Right atrium auricular region (tissue), 2 donors: ENCODE data around the gene ADCY6. TPM values are rescaled to one million over a fixed set of nuclear protein-coding genes. Genes with fewer than 3 reads are reported as not detected.
A peak's percentile ranks its signal among the peaks of the same experiment; 100 is the strongest.

Experiments used
- DNase-seq: peaks from one replicate; pipeline ENCODE4 v3.0.0-alpha.2; 2019; ENCODE audit warnings: low spot score
- H3K27ac ChIP-seq, 2 donors: fragments of 200-600 bp; sonication (generic); 1 replicate in 1 of 2; 2 replicates in 1 of 2; pipeline ENCODE4 v1.5.1; 2016 to 2019
- H3K27me3 ChIP-seq, 2 donors: fragments of 200-600 bp; sonication (generic); one replicate each; pipeline versions ENCODE4 v1.5.1 to v1.6.0; 2017 to 2019
- H3K36me3 ChIP-seq: fragments of 200-600 bp; sonication (generic); one replicate; pipeline ENCODE4 v1.5.1; 2016
- H3K4me1 ChIP-seq, 2 donors: fragments of 200-600 bp; sonication (generic); one replicate each; pipeline versions ENCODE4 v1.5.1 to v1.6.0; 2017 to 2019
- H3K4me3 ChIP-seq, 2 donors: fragments of 200-600 bp; sonication (generic); 1 replicate in 1 of 2; 2 replicates in 1 of 2; pipeline ENCODE4 v1.5.1; 2017 to 2019; ENCODE audit warnings: mild to moderate bottlenecking in 1 of 2, moderate library complexity in 1 of 2
- H3K9me3 ChIP-seq, 2 donors: fragments of 200-600 bp; sonication (generic); one replicate each; pipeline ENCODE4 v1.5.1; 2019
- total RNA-seq, 2 donors: library from RNA; depleted of rRNA; stranded (reverse); fragments of >200 nt; gene quantifications; one replicate each; pipeline ENCODE4 v1.1.0, GENCODE V29; 2016
- TF ChIP-seq, protein P1 (sequence below), 2 donors: fragments of 200-600 bp; sonication (generic); IDR thresholded peaks; one replicate each; pipeline ENCODE4 v1.5.1; 2019; ENCODE audit warnings: antibody characterized with exemption in 2 of 2

ADCY6 gene
- 10 to 100 TPM; 76.4 to 81.6 TPM for total RNA-seq

DNA sequence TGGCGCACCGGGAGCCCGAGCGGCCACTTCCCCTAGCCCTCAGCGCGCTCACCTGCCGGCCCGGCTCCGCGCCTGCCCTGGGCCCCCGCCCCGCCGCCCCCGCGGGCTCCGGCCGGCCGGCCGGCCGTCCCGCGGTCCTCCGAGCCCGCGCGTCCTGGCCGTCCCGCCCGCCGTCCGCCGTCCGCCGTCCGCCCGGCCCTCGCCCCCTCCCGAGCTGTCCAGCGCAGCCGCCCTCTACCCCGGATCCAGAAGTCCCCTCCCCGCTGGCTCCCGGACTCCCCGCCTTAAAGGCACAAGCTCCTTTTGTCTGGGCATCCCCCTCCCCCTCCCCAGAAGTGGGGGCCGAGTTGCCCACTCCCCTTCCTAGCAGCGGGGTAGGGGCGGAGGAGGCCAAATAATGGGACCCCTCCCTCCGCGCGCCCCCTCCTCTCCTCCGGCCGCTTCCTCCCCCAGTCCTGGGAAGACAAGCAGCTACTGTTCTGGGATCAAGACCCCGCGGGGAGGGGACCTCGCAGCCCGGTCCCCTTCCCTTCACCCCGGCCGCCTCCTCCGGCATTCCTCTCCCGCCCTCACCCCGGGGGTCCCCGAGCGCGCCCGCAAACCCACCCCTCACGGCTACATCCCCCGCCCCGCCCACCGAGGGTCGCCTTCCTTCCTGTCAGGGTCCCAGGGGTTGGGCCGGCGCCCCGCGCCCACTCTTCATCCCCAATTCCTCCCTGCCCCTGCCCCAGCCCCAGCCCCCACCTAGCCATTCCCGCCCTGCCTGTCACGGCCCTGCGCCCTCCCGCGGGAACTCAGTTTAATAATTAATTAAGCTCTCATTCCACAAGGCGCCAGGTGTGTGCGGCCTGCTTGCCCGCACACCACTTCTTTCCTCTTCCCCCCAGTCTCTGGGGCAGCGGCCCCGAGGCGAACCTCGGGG is at the start of gene ADCY6:
ADCY6 (minus strand) TSS at position 236 of the 922 bp plus-strand sequence. CDS start 5,655 bp downstream, outside the sequence.
- TF ChIP-seq, protein P1, sequence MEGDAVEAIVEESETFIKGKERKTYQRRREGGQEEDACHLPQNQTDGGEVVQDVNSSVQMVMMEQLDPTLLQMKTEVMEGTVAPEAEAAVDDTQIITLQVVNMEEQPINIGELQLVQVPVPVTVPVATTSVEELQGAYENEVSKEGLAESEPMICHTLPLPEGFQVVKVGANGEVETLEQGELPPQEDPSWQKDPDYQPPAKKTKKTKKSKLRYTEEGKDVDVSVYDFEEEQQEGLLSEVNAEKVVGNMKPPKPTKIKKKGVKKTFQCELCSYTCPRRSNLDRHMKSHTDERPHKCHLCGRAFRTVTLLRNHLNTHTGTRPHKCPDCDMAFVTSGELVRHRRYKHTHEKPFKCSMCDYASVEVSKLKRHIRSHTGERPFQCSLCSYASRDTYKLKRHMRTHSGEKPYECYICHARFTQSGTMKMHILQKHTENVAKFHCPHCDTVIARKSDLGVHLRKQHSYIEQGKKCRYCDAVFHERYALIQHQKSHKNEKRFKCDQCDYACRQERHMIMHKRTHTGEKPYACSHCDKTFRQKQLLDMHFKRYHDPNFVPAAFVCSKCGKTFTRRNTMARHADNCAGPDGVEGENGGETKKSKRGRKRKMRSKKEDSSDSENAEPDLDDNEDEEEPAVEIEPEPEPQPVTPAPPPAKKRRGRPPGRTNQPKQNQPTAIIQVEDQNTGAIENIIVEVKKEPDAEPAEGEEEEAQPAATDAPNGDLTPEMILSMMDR (IDR thresholded peaks at IDR 0.05), result peak in 1 of 2 donors; percentile 9

DNA sequence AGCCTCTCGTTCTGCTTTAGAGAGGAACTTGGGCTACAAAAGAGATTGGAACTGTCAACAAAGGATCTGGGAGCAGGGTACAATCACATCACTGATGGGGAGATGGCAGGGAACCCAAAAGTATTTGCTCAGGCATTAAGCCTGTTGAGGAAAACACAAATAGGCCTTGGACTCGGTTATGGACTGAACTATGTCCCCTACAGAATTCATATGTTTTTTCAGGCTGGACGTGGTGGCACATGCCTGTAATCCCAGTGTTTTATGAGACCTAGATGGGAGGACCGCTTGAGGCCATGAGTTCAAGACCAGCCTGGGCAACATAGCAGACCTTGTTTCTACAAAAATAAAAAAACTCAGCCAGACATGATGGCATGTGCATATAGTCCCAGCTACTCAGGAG is 49.2 kb upstream of the ADCY6 start:
- H3K36me3 ChIP-seq, result peaks cover 79% of the 10 kb centered on the region
- no peak overlapping the region for H3K4me3 ChIP-seq
- H3K4me1 ChIP-seq, result no peaks in the 10 kb centered on the region
- no peak overlapping the region for H3K27ac ChIP-seq
- H3K9me3 ChIP-seq, result no peaks in the 10 kb centered on the region
- DNase-seq, result no peak
- no peaks in the 10 kb centered on the region for H3K27me3 ChIP-seq
- TF ChIP-seq, protein P1 (IDR thresholded peaks at IDR 0.05), result no peak

More for the DNA sequence above, at the start of gene ADCY6:
- H3K27ac ChIP-seq, result peak within 1 kb of the TSS; percentile 93 to 97
- no peaks in the 10 kb centered on the region for H3K9me3 ChIP-seq
- no peaks in the 10 kb centered on the region for H3K36me3 ChIP-seq
- H3K27me3 ChIP-seq, result no peaks in the 10 kb centered on the region
- H3K4me1 ChIP-seq, result peaks cover 0 to 46% of the 10 kb centered on the region in 2 donors
- peak; percentile 84 for DNase-seq
- peak within 1 kb of the TSS; percentile 90 to 97 for H3K4me3 ChIP-seq

DNA sequence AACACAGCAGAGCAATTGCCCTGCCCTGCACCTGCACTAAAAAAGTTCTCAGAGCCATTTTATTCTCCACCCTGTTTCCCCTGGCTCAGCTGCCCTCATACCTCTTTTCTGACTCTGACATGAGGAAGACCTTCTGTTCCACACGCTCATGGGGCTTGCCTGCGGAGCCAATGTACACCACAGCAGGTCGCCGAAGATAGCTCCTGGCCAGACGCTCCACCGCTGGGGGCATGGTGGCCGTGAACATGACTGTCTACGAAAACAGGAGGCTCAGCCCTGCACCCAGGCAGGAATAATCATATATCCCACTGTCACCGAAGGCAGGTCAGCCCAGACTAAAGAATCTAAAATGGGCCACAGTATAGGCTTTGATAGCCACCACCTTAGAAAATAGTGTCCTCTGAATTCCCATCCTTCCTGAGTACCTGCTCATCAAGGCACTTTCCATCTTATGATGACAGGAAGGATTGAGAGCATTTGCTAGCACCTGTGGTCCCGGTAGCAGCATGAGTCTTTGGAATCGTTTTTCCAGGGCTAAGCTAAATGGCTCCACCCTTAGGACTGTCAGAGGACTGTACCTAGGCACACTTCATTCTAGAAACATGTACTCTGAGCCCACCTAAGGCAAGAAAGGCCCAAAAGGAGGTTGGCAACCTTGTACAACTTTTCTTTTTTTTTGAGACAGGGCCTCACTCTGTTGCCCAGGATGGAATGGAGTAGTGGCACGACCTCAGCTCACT is 43.6 kb upstream of the ADCY6 start:
- H3K9me3 ChIP-seq, result no peaks in the 10 kb centered on the region
- H3K36me3 ChIP-seq, result peaks cover 91% of the 10 kb centered on the region
- DNase-seq, result no peak
- H3K4me1 ChIP-seq, result no peaks in the 10 kb centered on the region
- H3K27me3 ChIP-seq, result no peaks in the 10 kb centered on the region
- H3K4me3 ChIP-seq, result no peak overlapping the region
- H3K27ac ChIP-seq, result no peak overlapping the region
- TF ChIP-seq, protein P1 (IDR thresholded peaks at IDR 0.05), result no peak

DNA sequence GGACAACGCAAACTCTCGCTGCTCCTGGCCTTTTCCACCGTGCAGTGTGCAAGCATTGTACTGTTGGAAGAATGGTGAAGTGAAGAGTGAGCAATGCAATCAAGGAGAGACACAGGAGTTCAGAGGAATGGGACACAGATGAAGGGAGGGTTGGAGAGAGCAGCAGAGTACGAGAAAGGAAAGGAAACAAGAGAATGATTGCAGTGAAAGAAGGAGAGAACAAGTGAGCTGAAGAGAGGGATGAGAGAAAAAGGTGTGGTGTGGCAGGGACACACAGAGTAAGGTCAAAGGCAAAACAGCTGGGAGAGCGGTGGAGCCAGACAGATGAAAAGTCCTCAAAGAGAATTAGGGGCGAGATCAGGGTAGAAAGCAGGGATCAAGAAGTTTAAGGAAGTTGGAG is 42.4 kb upstream of the ADCY6 start:
- Histone ChIP-seq H3K27ac (no peak overlapping the region), H3K9me3 (no peaks in the 10 kb centered on the region), H3K4me3 (no peak overlapping the region), H3K4me1 (no peaks in the 10 kb centered on the region), H3K36me3 (peaks cover 78% of the 10 kb centered on the region), H3K27me3 (no peaks in the 10 kb centered on the region)
- TF ChIP-seq, protein P1 (IDR thresholded peaks at IDR 0.05), result no peak
- no peak for DNase-seq

DNA sequence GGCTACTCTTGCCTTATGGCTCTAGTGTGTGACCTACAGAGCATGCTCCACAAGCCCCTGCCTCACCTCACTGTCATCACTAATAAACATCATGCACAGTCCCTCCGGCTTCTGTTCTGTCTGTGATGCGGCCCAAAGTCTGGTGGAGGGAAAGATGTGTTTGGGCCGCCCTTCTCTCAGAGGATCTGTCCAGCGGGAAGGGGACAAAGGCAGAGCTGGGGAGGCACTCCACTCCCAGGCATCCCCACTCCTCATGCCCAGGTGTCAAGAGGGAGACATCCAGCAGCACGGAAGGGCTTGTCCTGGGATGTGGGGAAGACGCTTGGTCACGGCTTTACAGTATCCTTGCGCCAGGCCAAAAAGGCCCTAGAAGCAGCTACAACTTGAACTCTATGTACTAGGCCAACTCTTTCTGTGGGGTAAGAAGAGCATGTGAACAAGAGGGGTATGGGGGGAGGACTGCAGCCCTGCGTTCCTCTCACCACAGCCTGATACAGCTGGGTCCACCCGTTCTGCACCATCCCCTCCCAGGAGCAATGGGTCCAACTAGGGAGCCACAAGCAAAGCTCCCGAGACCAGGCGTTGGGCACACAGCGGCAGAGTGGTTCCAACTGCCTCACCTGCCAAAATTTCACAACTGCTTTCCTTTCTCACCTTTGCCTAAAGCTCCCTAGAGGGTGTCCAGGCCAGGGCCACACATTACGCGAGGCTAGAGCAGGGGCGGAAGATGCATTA is 40.1 kb upstream of the ADCY6 start:
- Histone ChIP-seq H3K27ac (no peak overlapping the region), H3K9me3 (no peaks in the 10 kb centered on the region), H3K4me1 (no peaks in the 10 kb centered on the region), H3K4me3 (no peak overlapping the region), H3K27me3 (no peaks in the 10 kb centered on the region), H3K36me3 (peaks cover 63% of the 10 kb centered on the region)
- TF ChIP-seq, protein P1 (IDR thresholded peaks at IDR 0.05), result no peak
- DNase-seq, result no peak
